Fibroblast of mammary gland (primary cell): ENCODE measurements around the gene ARMC2.

Source experiments
- DNase-seq: peaks from one replicate; pipeline ENCODE4 v3.0.0-alpha.2; 2010; ENCODE audit warnings: low read depth
- H3K4me3 ChIP-seq: 2 replicates; pipeline ENCODE4 v1.5.1; 2011; ENCODE audit warnings: low read depth, mild to moderate bottlenecking, low read length, moderate library complexity; ENCODE audit not compliant: control insufficient read depth
- TF ChIP-seq, protein P1 (sequence below): conservative IDR thresholded peaks from 2 replicates; pipeline ENCODE4 v1.5.1; 2011; ENCODE audit warnings: low read depth, low read length, inconsistent platforms; ENCODE audit not compliant: control insufficient read depth, insufficient read depth

The ARMC2 gene

DNA sequence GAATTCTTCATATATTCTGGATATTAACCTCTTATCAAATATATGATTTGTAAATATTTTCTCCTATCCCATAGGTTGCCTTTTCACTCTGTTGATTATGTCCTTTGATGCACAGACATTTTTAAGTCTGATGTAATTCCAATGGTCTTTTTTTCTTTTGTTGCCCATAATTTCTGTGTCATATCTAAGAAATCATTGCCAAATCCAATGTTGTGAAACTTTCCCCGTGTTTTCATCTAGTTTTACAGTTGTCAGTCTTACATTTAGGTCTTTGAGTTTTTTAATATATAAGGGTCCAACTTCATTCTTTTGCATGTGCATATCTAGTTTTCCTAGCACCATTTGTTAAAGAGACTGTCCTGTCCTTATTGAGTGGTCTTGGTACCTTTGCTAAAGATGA, 134.9 kb downstream of the ARMC2 start:
- DNase-seq = peak; percentile 32
- TF ChIP-seq, protein P1, sequence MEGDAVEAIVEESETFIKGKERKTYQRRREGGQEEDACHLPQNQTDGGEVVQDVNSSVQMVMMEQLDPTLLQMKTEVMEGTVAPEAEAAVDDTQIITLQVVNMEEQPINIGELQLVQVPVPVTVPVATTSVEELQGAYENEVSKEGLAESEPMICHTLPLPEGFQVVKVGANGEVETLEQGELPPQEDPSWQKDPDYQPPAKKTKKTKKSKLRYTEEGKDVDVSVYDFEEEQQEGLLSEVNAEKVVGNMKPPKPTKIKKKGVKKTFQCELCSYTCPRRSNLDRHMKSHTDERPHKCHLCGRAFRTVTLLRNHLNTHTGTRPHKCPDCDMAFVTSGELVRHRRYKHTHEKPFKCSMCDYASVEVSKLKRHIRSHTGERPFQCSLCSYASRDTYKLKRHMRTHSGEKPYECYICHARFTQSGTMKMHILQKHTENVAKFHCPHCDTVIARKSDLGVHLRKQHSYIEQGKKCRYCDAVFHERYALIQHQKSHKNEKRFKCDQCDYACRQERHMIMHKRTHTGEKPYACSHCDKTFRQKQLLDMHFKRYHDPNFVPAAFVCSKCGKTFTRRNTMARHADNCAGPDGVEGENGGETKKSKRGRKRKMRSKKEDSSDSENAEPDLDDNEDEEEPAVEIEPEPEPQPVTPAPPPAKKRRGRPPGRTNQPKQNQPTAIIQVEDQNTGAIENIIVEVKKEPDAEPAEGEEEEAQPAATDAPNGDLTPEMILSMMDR = no peak
- H3K4me3 ChIP-seq = no peak overlapping the region

DNA sequence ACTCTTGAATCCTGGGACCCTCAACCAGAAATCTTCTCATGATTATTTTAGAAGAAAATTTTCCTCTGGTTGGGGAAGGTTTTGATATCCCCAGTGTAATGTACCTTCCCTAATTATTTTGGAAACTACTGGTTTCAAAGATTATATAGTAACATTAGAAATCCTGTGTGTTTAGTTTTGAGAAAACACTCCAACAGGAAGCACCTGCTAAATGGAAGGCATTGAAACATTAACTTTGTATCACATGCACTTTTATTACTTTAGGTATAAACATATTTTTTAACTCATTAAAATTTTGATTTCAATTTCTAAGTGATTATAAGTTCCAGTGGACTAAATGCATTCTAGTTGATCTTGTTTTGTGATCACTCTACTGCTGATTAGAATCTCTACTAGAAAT, 137.1 kb downstream of the ARMC2 start:
- no peak overlapping the region for H3K4me3 ChIP-seq
- TF ChIP-seq, protein P1 = no peak
- no peak for DNase-seq

DNA sequence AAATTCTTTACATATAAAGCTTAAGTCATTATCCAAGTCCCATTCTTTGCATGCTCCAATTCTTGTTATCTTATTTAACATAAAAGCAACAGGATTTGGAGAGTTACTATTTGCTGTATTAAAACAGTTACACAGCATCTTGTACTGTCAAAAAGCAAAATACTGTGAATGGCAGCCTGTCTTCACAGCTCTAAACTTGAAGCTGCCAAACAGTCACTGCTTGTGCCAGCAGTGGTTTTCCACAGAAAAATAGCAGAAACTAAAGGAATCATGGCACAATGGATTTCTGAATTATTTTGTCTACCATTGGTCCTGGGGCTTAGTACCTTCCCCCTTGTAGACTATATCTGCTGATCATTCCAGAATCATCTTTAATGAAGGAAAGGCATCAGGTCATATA, 138.9 kb downstream of the ARMC2 start:
- TF ChIP-seq, protein P1 = no peak
- no peak for DNase-seq
- H3K4me3 ChIP-seq = no peak overlapping the region

DNA sequence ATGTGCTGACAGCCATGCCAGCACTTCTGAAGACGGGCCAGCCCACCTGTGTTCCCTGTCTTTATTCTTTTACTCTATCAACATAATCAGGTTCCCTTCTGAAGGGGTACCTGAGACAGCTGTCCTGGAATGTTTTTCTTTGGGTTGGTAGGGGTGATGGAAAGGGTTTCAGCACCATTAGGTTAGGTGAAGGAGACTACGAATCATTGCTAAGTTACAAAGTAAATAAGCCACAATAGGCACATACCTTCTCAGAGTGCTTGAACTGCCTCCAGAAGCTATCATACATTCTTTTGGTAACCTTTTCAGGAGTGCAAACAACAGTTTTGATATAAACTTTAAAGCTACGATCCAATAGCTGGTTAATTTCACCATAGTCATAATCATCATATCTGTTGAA, 140.1 kb downstream of the ARMC2 start:
- no peak overlapping the region for H3K4me3 ChIP-seq
- TF ChIP-seq, protein P1 = no peak
- no peak for DNase-seq

DNA sequence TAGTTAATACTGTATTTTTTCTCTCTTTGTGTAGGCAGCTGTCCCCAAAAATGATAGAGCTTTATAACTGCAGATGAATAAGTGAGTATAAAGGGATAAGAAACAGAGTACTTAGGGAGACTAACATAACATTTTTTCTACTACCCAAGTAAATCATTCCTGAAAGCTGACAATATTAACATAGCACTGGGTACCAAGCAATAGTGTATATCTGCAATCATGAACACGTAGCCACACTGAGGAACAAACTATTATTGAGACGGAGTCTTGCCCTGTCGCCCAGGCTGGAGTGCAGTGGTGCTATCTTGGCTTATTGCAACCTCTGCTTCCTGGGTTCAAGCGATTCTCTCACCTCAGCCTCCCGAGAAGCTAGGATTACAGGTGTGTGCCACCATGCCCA, 140.5 kb downstream of the ARMC2 start:
- TF ChIP-seq, protein P1 = no peak
- no peak overlapping the region for H3K4me3 ChIP-seq

DNA sequence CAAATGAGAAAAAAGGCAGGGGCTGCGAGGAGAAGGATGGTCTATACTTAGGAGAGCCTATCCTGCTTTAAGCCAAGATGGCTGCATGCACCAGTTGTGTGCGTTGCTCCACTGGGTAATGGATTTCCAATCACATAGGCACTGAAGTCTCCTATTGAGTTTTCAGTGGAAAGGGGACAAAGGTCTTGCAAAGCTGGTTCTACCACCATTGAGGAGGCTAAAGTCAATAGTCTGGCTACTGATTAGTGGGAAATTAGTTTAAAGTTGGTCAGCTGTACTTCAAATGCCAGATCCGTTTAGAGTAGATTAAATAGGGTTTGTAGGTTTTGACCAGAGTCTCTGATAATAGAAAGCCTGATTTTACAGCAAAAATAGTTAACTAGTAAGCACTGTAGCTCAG, 141.5 kb downstream of the ARMC2 start:
- no peak overlapping the region for H3K4me3 ChIP-seq
- no peak for DNase-seq
- TF ChIP-seq, protein P1 = no peak

More for the DNA sequence above, 140.5 kb downstream of the ARMC2 start:
- no peak for DNase-seq

DNA sequence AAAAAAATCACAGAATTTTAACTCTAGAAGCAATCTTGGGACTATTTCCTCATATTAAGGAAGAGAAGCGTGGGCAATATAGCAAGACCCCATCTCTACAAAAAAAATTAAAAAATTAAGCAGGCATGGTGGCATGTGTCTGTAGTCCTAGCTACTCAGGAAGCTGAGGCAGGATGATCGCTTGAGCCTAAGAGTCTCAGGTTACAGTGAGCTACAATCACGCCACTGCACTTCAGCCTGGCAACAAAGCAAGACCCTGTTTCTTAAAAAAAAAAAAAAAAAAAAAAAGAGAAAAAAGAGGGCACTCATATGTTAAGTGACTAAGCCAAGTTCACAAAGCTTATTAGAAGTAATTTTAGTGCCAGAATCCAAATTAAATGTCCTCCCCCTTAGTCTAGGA, 145.7 kb downstream of the ARMC2 start:
- TF ChIP-seq, protein P1 = no peak
- H3K4me3 ChIP-seq = no peak overlapping the region
- DNase-seq = no peak
